HL-60 (cell line): ENCODE results near the gene BLOC1S5.

Experiments
- CTCF ChIP-seq: IDR thresholded peaks from one replicate; pipeline ENCODE4 v1.5.1; 2011; ENCODE audit warnings: low read length, control low read depth, inconsistent platforms; ENCODE audit not compliant: insufficient read depth
- POLR2AphosphoS5 ChIP-seq: IDR thresholded peaks from 2 replicates; pipeline ENCODE4 v1.6.1; 2012; ENCODE audit warnings: low read depth

- no peak for TF ChIP-seq CTCF
- TF ChIP-seq POLR2AphosphoS5: no peak
Measured at GRCh38 chr6:7976485-7977056, 87.6 kb downstream of the BLOC1S5 start.
